Aorta (tissue), 5 donors: ENCODE measurements around the gene RFC4. TPM values are rescaled to one million over a fixed set of nuclear protein-coding genes. Genes with fewer than 3 reads are reported as not detected.
"Not testable (repeated sequence)": the region's sequence is repeated elsewhere in the genome, so short reads cannot be mapped to it uniquely, and the experiment has no call there.

Source experiments
- ATAC-seq: fragments of 200-7000 bp; cut with Tn5 transposase; one replicate; pipeline ENCODE4 v1.9.1; 2022; ENCODE audit warnings: moderate library complexity; ENCODE audit not compliant: low FRiP score
- DNase-seq, 2 donors: peaks; one replicate each; pipeline ENCODE4 v3.0.0-alpha.2; 2020
- H3K27ac ChIP-seq, 2 donors: one replicate each; pipeline ENCODE4 v1.5.1; 2013; ENCODE audit warnings: low read length in 2 of 2, mild to moderate bottlenecking in 2 of 2, moderate library complexity in 2 of 2, control low read depth in 1 of 2, inconsistent platforms in 1 of 2, low read depth in 1 of 2
- H3K27me3 ChIP-seq, 2 donors: one replicate each; pipeline ENCODE4 v1.6.1; 2013; ENCODE audit warnings: control low read depth in 1 of 2, low read length in 1 of 2, mild to moderate bottlenecking in 1 of 2, moderate library complexity in 1 of 2; ENCODE audit not compliant: insufficient read depth in 2 of 2, control insufficient read depth in 1 of 2
- H3K36me3 ChIP-seq, 2 donors: one replicate each; pipeline ENCODE4 v1.6.1; 2013; ENCODE audit warnings: control low read depth in 1 of 2, low read length in 1 of 2, mild to moderate bottlenecking in 1 of 2; ENCODE audit not compliant: insufficient read depth in 2 of 2, control insufficient read depth in 1 of 2
- H3K4me1 ChIP-seq, 2 donors: one replicate each; pipeline ENCODE4 v1.6.1; 2013; ENCODE audit warnings: low read length in 2 of 2, control low read depth in 1 of 2, mild to moderate bottlenecking in 1 of 2, moderate library complexity in 1 of 2; ENCODE audit not compliant: insufficient read depth in 2 of 2, control insufficient read depth in 1 of 2
- H3K4me3 ChIP-seq, 2 donors: one replicate each; pipeline ENCODE4 v1.5.1; 2013; ENCODE audit warnings: low read length in 2 of 2, control low read depth in 1 of 2, mild to moderate bottlenecking in 1 of 2
- H3K9me3 ChIP-seq: one replicate; pipeline ENCODE4 v1.6.1; 2013; ENCODE audit warnings: mild to moderate bottlenecking, low read length; ENCODE audit not compliant: control insufficient read depth
- WGBS, 2 donors: extraction: QIAGEN DNeasy Blood & Tissue Kit; methylation state at CpG; one replicate each; pipeline ENCODE4 v1.1.7; 2013; 5-methylcytosine and 5-hydroxymethylcytosine counted together
- intact Hi-C, 2 donors: fragments of 100-400 bp; cut with DNase I; formaldehyde crosslinking; loops; one replicate each; pipeline versions ENCODE4 v1.14.2 to v1.15.0; 2022
- polyA plus RNA-seq, 2 donors: library from polyadenylated mRNA; stranded (reverse); fragments of 200-250 nt; gene quantifications; one replicate each; pipeline ENCODE4 v1.2.3, GENCODE V29; 2013
- total RNA-seq, 2 donors: library from RNA; stranded (reverse); fragmentation: NEBNext Ultra II Directional; extraction: Animal tissue kit (Norgen Biotek cat#: 25700); gene quantifications; one replicate each; pipeline ENCODE4 v1.2.1, GENCODE V29; 2021
- donor health status: healthy with polysubstance abuse.
- donor health status: Bipolar disorder and iron deficiency.
- donor health status: DM: no; HTN: no; CAD: no.
- donor health status: DM: no; HTN: no; CAD: no.
- donor health status: DM: yes; HTN: yes; CAD: no.

The RFC4 gene
- total and polyA plus RNA-seq, 4 donors = 6.9 to 10.4 (median 8.6) TPM

DNA sequence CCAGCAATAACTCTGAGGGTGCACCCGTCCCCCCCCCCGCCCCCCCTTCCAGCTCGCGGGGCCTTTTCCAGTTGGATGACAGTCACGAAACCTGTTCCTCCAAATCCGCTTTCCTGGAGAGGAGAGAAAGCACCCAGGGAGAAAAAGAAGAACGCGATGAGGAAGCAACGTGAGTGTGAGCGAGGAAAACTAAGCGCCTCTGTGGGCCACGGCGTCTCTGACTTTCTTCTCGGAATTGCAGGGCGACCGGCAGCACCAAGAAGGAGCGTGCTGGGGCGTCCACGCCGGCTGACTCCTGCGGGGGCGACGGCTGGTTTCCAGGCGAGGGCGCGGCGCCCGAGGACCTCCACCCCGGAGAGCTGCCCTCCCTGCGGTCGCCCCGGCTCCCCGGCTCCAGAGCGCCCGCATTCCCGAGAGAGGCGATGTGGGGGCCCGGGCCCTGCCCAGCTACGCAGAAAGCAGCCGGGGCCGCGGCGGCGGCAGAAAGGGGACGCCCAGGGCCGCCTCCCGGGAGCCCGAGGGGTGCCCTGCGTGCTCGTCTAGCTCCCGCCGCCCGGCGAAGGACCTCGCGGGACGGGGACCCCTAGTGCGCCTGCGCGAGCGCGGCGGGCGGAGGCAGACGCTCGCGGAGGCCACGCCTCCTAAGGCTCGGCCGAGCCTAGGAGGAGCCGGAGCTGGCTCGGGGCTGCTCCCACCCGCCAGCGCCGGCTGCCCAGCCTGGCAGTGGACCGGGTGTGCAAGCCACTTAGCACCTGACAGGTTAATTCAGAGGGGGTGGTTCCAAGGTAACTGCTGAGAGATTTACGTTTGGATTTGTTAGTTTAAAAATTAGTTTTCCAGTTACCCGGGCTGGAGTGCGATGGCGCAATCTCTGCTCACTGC is 20.9 kb upstream of the RFC4 start:
- peak overlapping the region; percentile 62 to 89 for H3K4me3 ChIP-seq
- DNase-seq (peak; percentile 89 to 93), ATAC-seq (peak; percentile 94)
- intact Hi-C loops = no loop called here
- H3K4me1 ChIP-seq = no peaks in the 10 kb centered on the region
- no peaks in the 10 kb centered on the region for H3K9me3 ChIP-seq
- no peaks in the 10 kb centered on the region for H3K36me3 ChIP-seq
- no peaks in the 10 kb centered on the region for H3K27me3 ChIP-seq
- 2 to 3% methylated on average over 48 to 80 of the region's 80 CpGs for WGBS, 2 donors
- peak overlapping the region in 1 of 2 donors; percentile 4 for H3K27ac ChIP-seq

GRCh38 chr3:186826410-186826975 is 20.2 kb upstream of the RFC4 start:
- WGBS, 2 donors = 49 to 54% methylated on average over 13 to 14 of the region's 14 CpGs
- ATAC-seq = peak; percentile 42

GRCh38 chr3:186825872-186826409 is 19.7 kb upstream of the RFC4 start:
- Histone ChIP-seq H3K27ac (no peak overlapping the region), H3K9me3 (no peaks in the 10 kb centered on the region), H3K4me1 (no peaks in the 10 kb centered on the region), H3K27me3 (no peaks in the 10 kb centered on the region), H3K4me3 (no peak overlapping the region), H3K36me3 (no peaks in the 10 kb centered on the region)
- ATAC-seq (no peak), DNase-seq (peak in 1 of 2 donors; percentile 48)
- intact Hi-C loops = no loop called here
- WGBS, 2 donors = 74 to 87% methylated on average over 11 of the region's 11 CpGs

More at GRCh38 chr3:186826410-186826975, 20.2 kb upstream of the RFC4 start:
- Histone ChIP-seq H3K27me3 (no peaks in the 10 kb centered on the region), H3K27ac (no peak overlapping the region), H3K9me3 (no peaks in the 10 kb centered on the region), H3K4me1 (no peaks in the 10 kb centered on the region), H3K4me3 (peak overlapping the region; percentile 62 to 89), H3K36me3 (no peaks in the 10 kb centered on the region)
- peak in 1 of 2 donors; percentile 62 for DNase-seq
- intact Hi-C loops = no loop called here

- H3K27me3 ChIP-seq = no peaks in the 10 kb centered on the region
- WGBS, 2 donors = 41 to 45% methylated on average over 23 of the region's 23 CpGs
- peak; percentile 61 to 74 for DNase-seq
- intact Hi-C loops = no loop called here
- no peak for ATAC-seq
- H3K27ac ChIP-seq = no peak overlapping the region
- H3K9me3 ChIP-seq = no peaks in the 10 kb centered on the region
- no peaks in the 10 kb centered on the region for H3K36me3 ChIP-seq
- H3K4me3 ChIP-seq = no peak overlapping the region
- H3K4me1 ChIP-seq = no peaks in the 10 kb centered on the region
Measured at GRCh38 chr3:186825294-186825821, 19.1 kb upstream of the RFC4 start.

DNA sequence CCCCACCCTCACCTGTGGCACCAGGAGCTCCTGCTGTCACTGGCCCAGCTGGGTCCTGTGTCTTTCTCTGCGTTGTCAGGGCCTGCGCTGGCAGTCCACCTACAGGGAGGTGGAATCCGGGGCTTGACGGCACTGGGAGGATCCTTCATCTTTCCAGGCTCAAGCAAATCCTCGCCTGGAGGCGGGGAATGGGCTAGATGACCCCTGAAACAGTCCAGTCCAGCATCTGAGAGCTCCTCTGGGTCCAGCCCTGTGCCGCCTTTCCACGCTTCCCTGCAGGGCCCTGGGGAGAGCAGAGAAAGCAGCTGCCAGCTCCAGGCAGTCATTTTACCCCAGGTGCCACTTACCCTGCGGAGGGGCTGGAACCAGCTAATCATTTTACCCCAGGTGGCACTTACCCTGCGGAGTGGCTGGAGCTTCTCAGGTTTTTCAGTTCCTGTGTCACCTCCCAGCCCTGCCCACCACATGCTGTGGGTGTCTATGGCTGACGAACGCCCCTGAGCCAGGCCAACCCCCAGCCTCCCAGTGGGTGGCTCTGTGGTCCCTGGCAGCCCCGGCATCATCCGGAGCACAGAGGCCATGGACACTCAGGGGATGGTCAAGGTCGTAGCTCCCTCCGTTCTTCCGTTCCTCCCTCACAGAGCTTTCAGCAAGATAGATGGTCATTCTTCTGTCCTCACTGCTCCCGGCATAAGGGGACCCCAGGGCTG is 18.3 kb upstream of the RFC4 start:
- Histone ChIP-seq H3K36me3 (no peaks in the 10 kb centered on the region), H3K27ac (no peak overlapping the region), H3K9me3 (no peaks in the 10 kb centered on the region), H3K4me3 (no peak overlapping the region), H3K4me1 (no peaks in the 10 kb centered on the region), H3K27me3 (no peaks in the 10 kb centered on the region)
- ATAC-seq (no peak), DNase-seq (peak in 1 of 2 donors; percentile 69)
- WGBS, 2 donors = 75 to 77% methylated on average over 18 of the region's 18 CpGs
- intact Hi-C loops = loop anchor here in 1 of 2 donors (5.0 kb wide), 1 partner anchor 207 kb away; no protein-coding TSS in a partner anchor

DNA sequence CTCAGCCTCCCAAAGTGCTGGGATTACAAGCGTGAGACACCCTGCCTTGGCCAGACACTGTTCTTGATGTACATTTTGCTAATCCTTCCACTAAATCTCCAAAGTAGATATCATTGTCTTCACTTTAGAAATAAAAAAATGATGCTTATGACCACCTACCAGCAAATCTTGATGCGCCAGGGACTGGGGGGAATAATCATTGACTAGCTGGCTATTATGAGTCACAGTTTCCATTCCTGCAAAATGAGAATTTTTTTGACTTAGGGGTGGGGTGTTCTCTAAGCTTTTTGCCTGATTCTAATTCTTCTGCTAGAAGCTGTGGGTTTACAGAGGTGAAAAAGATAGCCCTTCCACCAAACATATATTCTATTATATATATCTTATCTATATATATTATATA is 17.1 kb upstream of the RFC4 start:
- no peak for DNase-seq
- intact Hi-C loops = loop anchor here in 1 of 2 donors (5.0 kb wide), 1 partner anchor 206 kb away; no protein-coding TSS in a partner anchor
- 84 to 87% methylated on average over 2 of the region's 2 CpGs for WGBS, 2 donors

GRCh38 chr3:186822388-186822759 is 16.1 kb upstream of the RFC4 start:
- not testable (repeated sequence) for H3K9me3 ChIP-seq, H3K36me3 ChIP-seq, H3K27ac ChIP-seq, H3K4me3 ChIP-seq, ATAC-seq, H3K4me1 ChIP-seq, H3K27me3 ChIP-seq
- WGBS, 2 donors = 72 to 80% methylated on average over 1 of the region's 1 CpG
- DNase-seq = peak in 1 of 2 donors; percentile 26
- intact Hi-C loops = loop anchor here in 1 of 2 donors (5.0 kb wide), 1 partner anchor 205 kb away; no protein-coding TSS in a partner anchor

More for the DNA sequence above, 17.1 kb upstream of the RFC4 start:
- Histone ChIP-seq H3K9me3 (no peaks in the 10 kb centered on the region), H3K27me3 (no peaks in the 10 kb centered on the region), H3K36me3 (no peaks in the 10 kb centered on the region), H3K27ac (no peak overlapping the region), H3K4me3 (no peak overlapping the region), H3K4me1 (no peaks in the 10 kb centered on the region)
- no peak for ATAC-seq
